Thyroid gland (tissue), 4 donors: Measurements from ENCODE around the gene GPR45.

ENCODE experiments used
- CTCF ChIP-seq, 6 experiments: fragments of 200-600 bp in 3 of 6; fragments of 450-650 bp in 3 of 6; sonication (generic) in 3 of 6; IDR thresholded peaks; one replicate each; pipeline ENCODE4 v1.5.1; 2016 to 2019; ENCODE audit warnings: antibody characterized with exemption in 6 of 6, mild to moderate bottlenecking in 2 of 6, inconsistent platforms in 1 of 6, moderate library complexity in 1 of 6
- POLR2A ChIP-seq, 2 donors: fragments of 450-650 bp; IDR thresholded peaks; one replicate each; pipeline ENCODE4 v1.6.1; 2017; ENCODE audit warnings: antibody characterized with exemption in 2 of 2, mild to moderate bottlenecking in 2 of 2, moderate library complexity in 1 of 2

DNA sequence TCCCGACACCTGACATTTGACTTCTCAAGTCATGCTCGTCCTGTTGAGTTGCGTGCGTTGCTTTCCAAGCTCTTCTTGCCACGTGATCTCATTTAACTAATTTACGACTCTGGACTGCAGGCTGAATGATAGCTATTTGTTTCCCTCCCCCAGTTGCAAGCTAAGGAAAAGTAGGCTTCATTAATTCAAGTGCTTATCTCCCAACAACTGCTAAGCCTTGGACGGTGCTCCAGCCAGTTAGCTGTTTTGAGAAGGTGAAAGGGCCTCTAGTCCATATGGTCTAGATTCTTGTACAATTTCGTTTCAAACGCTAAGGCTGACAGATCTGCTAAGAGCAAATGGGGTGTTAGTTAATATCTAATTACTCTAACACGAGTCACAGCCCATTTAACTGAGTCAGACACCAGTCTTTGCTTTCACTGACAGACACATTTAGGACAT lies 21.1 kb downstream of the GPR45 start:
- no peak for TF ChIP-seq CTCF (IDR thresholded peaks at IDR 0.05)
- TF ChIP-seq POLR2A (IDR thresholded peaks at IDR 0.05), result no peak
